H9 (cell line): ENCODE measurements around the gene ZIC4. TPM values are rescaled to one million over a fixed set of nuclear protein-coding genes. Genes with fewer than 3 reads are reported as not detected.

ENCODE experiments used
- DNase-seq: peaks from one replicate; pipeline ENCODE4 v3.0.0-alpha.2; 2017
- H2AFZ ChIP-seq: one replicate; pipeline ENCODE4 v1.6.1; 2013; ENCODE audit warnings: mild to moderate bottlenecking, low read length, control low read depth, moderate library complexity
- H2AK5ac ChIP-seq: 2 replicates; pipeline ENCODE4 v1.6.1; 2013; ENCODE audit warnings: low read length, control low read depth, mixed read lengths; ENCODE audit not compliant: insufficient read length
- H2BK120ac ChIP-seq: one replicate; pipeline ENCODE4 v1.6.1; 2013; ENCODE audit warnings: low read depth, mild to moderate bottlenecking, low read length, control low read depth, inconsistent platforms; ENCODE audit not compliant: poor library complexity, severe bottlenecking
- H2BK12ac ChIP-seq: 2 replicates; pipeline ENCODE4 v1.6.1; 2013; ENCODE audit warnings: low read length, control low read depth, mixed read lengths, low read depth; ENCODE audit not compliant: insufficient read length
- H2BK15ac ChIP-seq: 2 replicates; pipeline ENCODE4 v1.6.1; 2013; ENCODE audit warnings: low read depth, low read length, control low read depth
- H2BK20ac ChIP-seq: one replicate; pipeline ENCODE4 v1.6.1; 2013; ENCODE audit warnings: low read depth, mild to moderate bottlenecking, low read length, control low read depth, inconsistent platforms; ENCODE audit not compliant: poor library complexity, severe bottlenecking
- H2BK5ac ChIP-seq: 2 replicates; pipeline ENCODE4 v1.6.1; 2013; ENCODE audit warnings: low read length, control low read depth, mixed read lengths; ENCODE audit not compliant: insufficient read length
- H3K14ac ChIP-seq: 2 replicates; pipeline ENCODE4 v1.6.1; 2013; ENCODE audit warnings: low read length, control low read depth; ENCODE audit not compliant: insufficient read depth
- H3K18ac ChIP-seq: 2 replicates; pipeline ENCODE4 v1.6.1; 2013; ENCODE audit warnings: low read depth, mild to moderate bottlenecking, mixed read lengths, low read length, control low read depth; ENCODE audit not compliant: insufficient read length
- H3K23ac ChIP-seq: 2 replicates; pipeline ENCODE4 v1.6.1; 2013; ENCODE audit warnings: low read length, control low read depth, mixed read lengths, low read depth; ENCODE audit not compliant: insufficient read length
- H3K23me2 ChIP-seq: 2 replicates; pipeline ENCODE4 v1.6.1; 2013; ENCODE audit warnings: low read depth, mild to moderate bottlenecking, mixed read lengths, low read length, control low read depth; ENCODE audit not compliant: insufficient read length, poor library complexity, severe bottlenecking
- H3K27ac ChIP-seq: 2 replicates; pipeline ENCODE4 v1.5.1; 2013; ENCODE audit warnings: low read length, control low read depth, mixed read lengths, low read depth; ENCODE audit not compliant: insufficient read length
- H3K27me3 ChIP-seq: 2 replicates; pipeline ENCODE4 v1.6.1; 2013; ENCODE audit warnings: low read length, control low read depth, inconsistent platforms; ENCODE audit not compliant: insufficient read depth
- H3K4ac ChIP-seq: 2 replicates; pipeline ENCODE4 v1.6.1; 2013; ENCODE audit warnings: low read depth, mild to moderate bottlenecking, control low read depth, inconsistent platforms, low read length, moderate library complexity
- H3K4me1 ChIP-seq: 2 replicates; pipeline ENCODE4 v1.6.1; 2013; ENCODE audit warnings: low read length, control low read depth, inconsistent platforms; ENCODE audit not compliant: insufficient read depth
- H3K4me2 ChIP-seq: 2 replicates; pipeline ENCODE4 v1.6.1; 2013; ENCODE audit warnings: low read length, control low read depth, mixed read lengths; ENCODE audit not compliant: insufficient read length, insufficient read depth
- H3K56ac ChIP-seq: 2 replicates; pipeline ENCODE4 v1.6.1; 2013; ENCODE audit warnings: low read depth, mild to moderate bottlenecking, mixed read lengths, low read length, control low read depth; ENCODE audit not compliant: insufficient read length
- H3K79me1 ChIP-seq: 2 replicates; pipeline ENCODE4 v1.6.1; 2013; ENCODE audit warnings: low read depth, mild to moderate bottlenecking, moderate library complexity, low read length, control low read depth, inconsistent platforms; ENCODE audit not compliant: insufficient read depth, poor library complexity, severe bottlenecking
- H3K79me2 ChIP-seq: 2 replicates; pipeline ENCODE4 v1.6.1; 2013; ENCODE audit warnings: low read length, control low read depth, inconsistent platforms; ENCODE audit not compliant: insufficient read depth
- H3K9ac ChIP-seq: 2 replicates; pipeline ENCODE4 v1.6.1; 2013; ENCODE audit warnings: low read length, control low read depth, mixed read lengths; ENCODE audit not compliant: insufficient read length; ENCODE audit errors: extremely low read depth
- H3K9me3 ChIP-seq: one replicate; pipeline ENCODE4 v1.6.1; 2013; ENCODE audit warnings: low read depth, low read length, inconsistent platforms; ENCODE audit not compliant: control insufficient read depth
- H3T11ph ChIP-seq: one replicate; pipeline ENCODE4 v1.6.1; 2013; ENCODE audit warnings: mild to moderate bottlenecking, low read length, control low read depth, inconsistent platforms
- H4K20me1 ChIP-seq: one replicate; pipeline ENCODE4 v1.6.1; 2013; ENCODE audit not compliant: control insufficient read depth, insufficient read length, insufficient read depth
- H4K5ac ChIP-seq: 2 replicates; pipeline ENCODE4 v1.6.1; 2013; ENCODE audit warnings: low read depth, mild to moderate bottlenecking, mixed read lengths, low read length, control low read depth; ENCODE audit not compliant: insufficient read length
- H4K8ac ChIP-seq: replicated peaks from 2 replicates; pipeline ENCODE4 v1.6.1; 2013; ENCODE audit warnings: low read length, control low read depth, mixed read lengths, low read depth; ENCODE audit not compliant: insufficient read length
- H4K91ac ChIP-seq: 2 replicates; pipeline ENCODE4 v1.6.1; 2013; ENCODE audit warnings: low read depth, mild to moderate bottlenecking, moderate library complexity, mixed read lengths, low read length, control low read depth; ENCODE audit not compliant: insufficient read length
- H3K27ac Mint-ChIP-seq, 3 experiments: 2 replicates in 2 of 3; 3 replicates in 1 of 3; pipeline ENCODE4 v1.8.0; 2020 to 2021; ENCODE audit warnings: mixed read lengths in 3 of 3, mild to moderate bottlenecking in 1 of 3, moderate library complexity in 1 of 3
- H3K27me3 Mint-ChIP-seq: 2 replicates; pipeline ENCODE4 v1.8.0; 2021; ENCODE audit warnings: low read depth, mild to moderate bottlenecking, moderate library complexity, mixed read lengths
- H3K36me3 Mint-ChIP-seq, 3 experiments: 2 replicates in 2 of 3; 3 replicates in 1 of 3; pipeline ENCODE4 v1.8.0; 2020 to 2021; ENCODE audit warnings: low read depth in 3 of 3, mixed read lengths in 3 of 3; ENCODE audit not compliant: insufficient read depth in 1 of 3
- H3K4me1 Mint-ChIP-seq, 2 experiments: 2 replicates each; pipeline ENCODE4 v1.8.0; 2020; ENCODE audit warnings: mixed read lengths in 2 of 2
- H3K4me3 Mint-ChIP-seq, 2 experiments: 2 replicates in 1 of 2; 3 replicates in 1 of 2; pipeline ENCODE4 v1.8.0; 2020 to 2021; ENCODE audit warnings: mild to moderate bottlenecking in 2 of 2, mixed read lengths in 2 of 2, moderate library complexity in 1 of 2
- H3K9me3 Mint-ChIP-seq, 2 experiments: 2 replicates in 1 of 2; 3 replicates in 1 of 2; pipeline ENCODE4 v1.8.0; 2020; ENCODE audit warnings: mild to moderate bottlenecking in 2 of 2, mixed read lengths in 2 of 2, moderate library complexity in 1 of 2
- WGBS: extraction: QIAGEN DNeasy Blood & Tissue Kit; methylation state at CpG from one replicate; pipeline ENCODE4 v1.1.7; 2013; ENCODE audit warnings: missing lambda C conversion rate, low lambda C conversion rate, mixed read lengths; ENCODE audit not compliant: insufficient read length; ENCODE audit errors: extremely low coverage; 5-methylcytosine and 5-hydroxymethylcytosine counted together
- total RNA-seq: library from RNA; stranded (reverse); gene quantifications from 2 replicates; pipeline ENCODE4 v1.2.1, GENCODE V29; 2021
- TF ChIP-seq, protein P1 (sequence below): fragments of 200-600 bp; sonication (generic); conservative IDR thresholded peaks from 3 replicates; pipeline ENCODE4 v1.8.0; 2021; ENCODE audit warnings: antibody characterized with exemption, mild to moderate bottlenecking

The ZIC4 gene
- total RNA-seq, 1 experiment from 2014 or later, result not detected

DNA sequence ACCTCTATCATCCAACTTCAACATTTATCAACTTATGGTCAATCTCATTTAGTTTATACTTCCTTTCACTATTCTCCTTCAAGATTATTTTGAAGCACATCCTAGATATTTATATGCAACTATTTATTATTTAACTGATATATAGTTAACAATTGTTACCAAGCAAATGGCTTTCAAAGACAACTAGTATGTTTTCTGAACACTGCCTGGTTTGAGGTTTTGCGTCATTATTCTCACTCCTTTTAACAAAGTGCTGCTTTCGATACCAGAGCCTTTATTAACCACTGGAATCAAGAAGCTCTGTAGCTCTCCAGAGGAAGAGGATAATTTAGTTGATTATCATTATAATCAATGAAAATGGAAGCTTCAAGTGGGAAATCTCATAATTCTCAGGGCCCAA lies 22.4 kb upstream of the ZIC4 start:
- Mint-ChIP-seq H3K36me3 (no peaks in the 10 kb centered on the region), H3K27me3 (peaks cover 65% of the 10 kb centered on the region), H3K4me1 (peaks cover 8 to 11% of the 10 kb centered on the region in 2 experiments), H3K27ac (no peak overlapping the region), H3K9me3 (no peaks in the 10 kb centered on the region), H3K4me3 (no peak overlapping the region)
- Histone ChIP-seq H4K91ac (no peak overlapping the region), H3K9ac (no peak overlapping the region), H2BK20ac (no peak overlapping the region), H2AFZ (no peak overlapping the region), H2BK5ac (no peak overlapping the region), H3K9me3 (no peaks in the 10 kb centered on the region), H3K27ac (no peak overlapping the region), H4K8ac (no peak overlapping the region), H3K79me2 (no peaks in the 10 kb centered on the region), H2AK5ac (no peak overlapping the region), H3T11ph (no peak overlapping the region), H3K4me1 (no peaks in the 10 kb centered on the region), H3K56ac (no peak overlapping the region), H3K79me1 (no peaks in the 10 kb centered on the region), H3K27me3 (peaks cover 14% of the 10 kb centered on the region), H3K23ac (no peak overlapping the region), H4K5ac (no peak overlapping the region), H3K4ac (no peak overlapping the region), H3K23me2 (peaks cover 5% of the 10 kb centered on the region), H3K14ac (no peak overlapping the region), H3K18ac (no peak overlapping the region), H2BK12ac (no peak overlapping the region), H2BK15ac (no peak overlapping the region), H2BK120ac (no peak overlapping the region), H4K20me1 (no peaks in the 10 kb centered on the region), H3K4me2 (no peak overlapping the region)
- WGBS, result no CpG with 5 or more reads among the region's 2 CpGs
- DNase-seq, result no peak
- TF ChIP-seq, protein P1, sequence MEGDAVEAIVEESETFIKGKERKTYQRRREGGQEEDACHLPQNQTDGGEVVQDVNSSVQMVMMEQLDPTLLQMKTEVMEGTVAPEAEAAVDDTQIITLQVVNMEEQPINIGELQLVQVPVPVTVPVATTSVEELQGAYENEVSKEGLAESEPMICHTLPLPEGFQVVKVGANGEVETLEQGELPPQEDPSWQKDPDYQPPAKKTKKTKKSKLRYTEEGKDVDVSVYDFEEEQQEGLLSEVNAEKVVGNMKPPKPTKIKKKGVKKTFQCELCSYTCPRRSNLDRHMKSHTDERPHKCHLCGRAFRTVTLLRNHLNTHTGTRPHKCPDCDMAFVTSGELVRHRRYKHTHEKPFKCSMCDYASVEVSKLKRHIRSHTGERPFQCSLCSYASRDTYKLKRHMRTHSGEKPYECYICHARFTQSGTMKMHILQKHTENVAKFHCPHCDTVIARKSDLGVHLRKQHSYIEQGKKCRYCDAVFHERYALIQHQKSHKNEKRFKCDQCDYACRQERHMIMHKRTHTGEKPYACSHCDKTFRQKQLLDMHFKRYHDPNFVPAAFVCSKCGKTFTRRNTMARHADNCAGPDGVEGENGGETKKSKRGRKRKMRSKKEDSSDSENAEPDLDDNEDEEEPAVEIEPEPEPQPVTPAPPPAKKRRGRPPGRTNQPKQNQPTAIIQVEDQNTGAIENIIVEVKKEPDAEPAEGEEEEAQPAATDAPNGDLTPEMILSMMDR, result no peak
